Inferior parietal cortex (tissue), 1 donor: ENCODE data around the gene ARIH2.
"Not testable (repeated sequence)": the region's sequence is repeated elsewhere in the genome, so short reads cannot be mapped to it uniquely, and the experiment has no call there.

Experiments
- DNase-seq: peaks from one replicate; pipeline ENCODE4 v3.0.0-alpha.2; 2016; ENCODE audit errors: extremely low spot score

Gene ARIH2

DNA sequence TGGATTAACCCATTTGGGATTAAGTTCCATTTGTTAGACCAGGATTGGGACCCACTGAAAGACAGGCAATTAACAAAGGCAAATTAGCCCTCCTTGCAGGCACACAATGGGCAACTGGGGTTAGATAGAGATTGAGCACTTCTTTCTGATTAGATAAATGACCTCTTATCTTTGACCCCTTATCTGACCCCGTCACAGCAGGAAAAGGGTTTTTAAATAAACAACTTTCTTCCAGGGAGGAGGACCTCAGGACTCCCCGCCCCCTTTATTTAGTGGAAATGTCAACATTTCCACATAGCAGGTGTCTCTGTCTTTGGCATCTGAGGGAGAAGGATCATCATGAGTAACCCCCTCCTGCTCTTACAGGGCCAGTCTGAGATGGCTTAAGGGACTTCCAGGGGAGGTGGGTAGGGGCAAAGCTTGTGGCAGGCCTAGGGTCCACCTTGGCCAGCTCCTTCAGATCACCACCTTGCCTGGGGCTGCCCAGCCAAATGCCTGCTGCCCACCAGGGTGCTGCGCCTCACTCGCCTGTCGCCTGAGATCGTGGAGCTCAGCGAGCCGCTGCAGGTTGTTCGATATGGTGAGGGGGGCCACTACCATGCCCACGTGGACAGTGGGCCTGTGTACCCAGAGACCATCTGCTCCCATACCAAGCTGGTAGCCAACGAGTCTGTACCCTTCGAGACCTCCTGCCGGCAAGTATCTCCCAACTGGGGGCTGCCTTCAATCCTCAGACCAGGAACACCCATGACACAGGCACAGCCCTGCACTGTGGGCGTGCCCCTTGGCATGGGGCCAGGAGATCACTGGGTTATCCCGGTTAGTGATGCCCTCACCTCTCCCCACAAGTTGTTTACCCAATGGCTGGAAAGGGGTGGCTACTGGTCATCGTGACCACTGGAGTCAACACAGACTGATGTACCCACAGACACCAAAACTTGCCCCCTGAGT lies 86.0 kb downstream of the ARIH2 start:
- no peak for DNase-seq

DNA sequence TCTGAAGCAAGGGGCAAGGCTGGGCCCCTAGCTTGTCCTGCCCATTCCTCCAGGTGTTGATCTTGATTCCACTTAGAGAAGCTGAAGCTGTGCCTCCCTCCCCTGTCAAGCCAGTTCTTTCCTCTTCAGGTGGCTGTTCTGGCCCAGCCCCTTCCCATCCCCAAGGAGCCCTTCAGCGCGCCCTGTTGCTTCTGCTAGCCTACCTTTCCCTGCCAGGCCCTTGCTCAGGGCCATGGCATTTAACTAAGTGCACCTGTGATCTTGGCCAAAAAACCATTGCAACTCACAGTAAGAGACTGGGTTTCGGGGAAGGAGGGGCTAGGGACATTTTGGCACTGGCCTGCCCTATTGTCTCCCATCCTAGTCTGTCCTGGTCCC lies 86.7 kb downstream of the ARIH2 start:
- no peak for DNase-seq

DNA sequence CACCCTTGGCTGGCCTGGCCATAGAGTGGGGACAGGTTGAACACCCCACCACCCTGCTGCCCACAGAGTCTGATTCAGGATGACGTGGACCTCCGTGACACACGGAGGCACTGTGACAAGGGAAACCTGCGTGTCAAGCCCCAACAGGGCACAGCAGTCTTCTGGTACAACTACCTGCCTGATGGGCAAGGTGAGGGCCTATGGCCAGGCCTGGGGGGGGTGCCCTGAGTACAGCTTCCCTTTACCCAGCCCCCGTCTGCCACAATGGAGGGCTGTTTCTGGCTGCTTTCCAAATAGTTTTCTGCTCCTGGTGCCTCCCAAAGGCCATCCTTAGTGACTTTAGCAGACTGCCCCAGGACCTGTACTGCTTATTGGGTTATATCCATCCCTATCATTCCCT lies 87.4 kb downstream of the ARIH2 start:
- no peak for DNase-seq

DNA sequence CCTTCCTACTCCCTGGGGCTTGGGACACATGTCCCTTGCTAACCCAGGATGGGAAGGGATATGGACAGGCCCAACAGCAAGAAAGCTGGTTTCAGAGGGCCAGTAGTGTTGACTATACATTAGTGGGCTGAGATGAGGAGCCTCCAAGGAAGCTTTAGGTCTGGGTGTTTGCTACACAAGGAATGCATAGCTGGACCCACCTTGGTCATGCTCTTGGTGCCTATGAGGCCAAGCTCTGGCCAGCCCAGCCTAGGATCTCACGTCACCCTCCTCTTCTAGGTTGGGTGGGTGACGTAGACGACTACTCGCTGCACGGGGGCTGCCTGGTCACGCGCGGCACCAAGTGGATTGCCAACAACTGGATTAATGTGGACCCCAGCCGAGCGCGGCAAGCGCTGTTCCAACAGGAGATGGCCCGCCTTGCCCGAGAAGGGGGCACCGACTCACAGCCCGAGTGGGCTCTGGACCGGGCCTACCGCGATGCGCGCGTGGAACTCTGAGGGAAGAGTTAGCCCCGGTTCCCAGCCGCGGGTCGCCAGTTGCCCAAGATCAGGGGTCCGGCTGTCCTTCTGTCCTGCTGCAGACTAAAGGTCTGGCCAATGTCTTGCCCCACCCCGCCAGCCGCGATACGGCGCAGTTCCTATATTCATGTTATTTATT lies 87.9 kb downstream of the ARIH2 start:
- no peak for DNase-seq

DNA sequence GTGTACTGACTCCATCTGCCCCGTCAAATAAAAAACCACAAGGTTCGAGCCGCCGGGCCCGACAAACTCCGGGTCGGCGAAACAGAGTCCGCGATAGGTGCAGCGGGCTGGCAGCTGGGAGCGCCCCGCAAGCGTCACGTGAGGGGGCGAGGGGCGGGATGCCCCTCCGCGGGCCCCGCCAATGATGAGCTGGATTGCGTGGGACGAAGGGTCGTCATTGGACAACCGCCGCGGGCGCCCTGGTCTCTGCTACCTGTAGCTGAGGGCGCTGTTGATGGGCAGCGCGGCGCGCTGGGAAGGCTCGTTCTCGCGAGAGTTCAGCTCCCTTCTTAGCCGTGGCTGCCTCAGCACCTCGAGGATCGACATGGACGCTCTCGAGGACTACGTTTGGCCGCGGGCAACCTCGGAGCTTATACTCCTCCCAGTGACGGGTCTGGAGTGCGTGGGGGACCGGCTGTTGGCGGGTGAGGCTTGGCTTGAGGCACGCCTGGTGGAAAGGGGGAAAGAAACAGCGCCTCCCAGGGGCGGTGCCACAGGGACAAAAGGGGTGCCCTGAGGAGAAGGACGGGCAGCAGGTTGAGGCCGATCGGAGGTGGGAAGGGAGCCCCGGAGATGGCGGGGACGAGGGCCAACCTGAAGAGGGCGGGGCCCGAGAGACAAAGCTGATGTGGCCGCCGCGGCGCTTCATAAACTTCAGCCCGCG lies 88.6 kb downstream of the ARIH2 start, which contains the start of gene WDR6:
WDR6 (plus strand) TSS at position 324 of the 703 bp plus-strand sequence; CDS start at position 365, 41 bp downstream.
- DNase-seq: peak; percentile 94

DNA sequence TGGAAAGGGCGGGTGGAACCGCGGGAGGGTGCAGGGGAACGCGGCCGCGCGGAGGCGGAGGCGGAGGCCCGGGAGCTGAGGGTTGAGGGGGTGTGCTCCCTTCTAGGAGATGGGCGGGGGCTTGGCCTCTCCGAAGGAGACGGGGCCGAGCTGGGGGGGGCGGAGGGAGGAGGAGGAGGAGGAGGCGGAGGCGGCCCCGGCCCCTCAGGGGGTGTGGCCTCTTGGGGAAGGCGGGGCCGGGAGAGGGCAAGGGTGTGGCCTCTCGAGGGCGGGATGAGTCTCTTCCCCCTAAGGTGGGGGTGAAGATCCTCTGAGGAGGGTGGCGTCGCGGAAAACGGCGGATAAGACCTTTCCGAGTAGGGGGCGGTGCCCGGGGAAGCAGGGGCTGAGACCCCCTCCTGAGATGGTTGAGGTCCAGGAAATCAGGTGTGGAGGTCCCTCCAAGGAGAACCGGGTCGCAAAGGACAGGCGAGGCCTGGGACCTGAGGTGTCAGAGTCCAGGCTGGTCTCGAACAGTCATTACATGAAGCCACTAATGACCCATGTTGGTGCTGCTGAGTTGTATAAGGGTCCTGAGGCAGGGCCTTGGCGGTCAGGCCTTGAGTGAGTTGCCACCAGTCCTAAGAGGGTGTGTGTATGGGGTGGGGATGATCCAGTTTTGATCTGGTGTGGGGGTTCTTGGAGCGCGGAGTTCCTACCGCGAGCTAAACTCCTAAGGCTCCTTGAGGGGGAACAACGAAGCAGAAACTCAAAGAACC lies 89.3 kb downstream of the ARIH2 start:
- DNase-seq: peak; percentile 53

DNA sequence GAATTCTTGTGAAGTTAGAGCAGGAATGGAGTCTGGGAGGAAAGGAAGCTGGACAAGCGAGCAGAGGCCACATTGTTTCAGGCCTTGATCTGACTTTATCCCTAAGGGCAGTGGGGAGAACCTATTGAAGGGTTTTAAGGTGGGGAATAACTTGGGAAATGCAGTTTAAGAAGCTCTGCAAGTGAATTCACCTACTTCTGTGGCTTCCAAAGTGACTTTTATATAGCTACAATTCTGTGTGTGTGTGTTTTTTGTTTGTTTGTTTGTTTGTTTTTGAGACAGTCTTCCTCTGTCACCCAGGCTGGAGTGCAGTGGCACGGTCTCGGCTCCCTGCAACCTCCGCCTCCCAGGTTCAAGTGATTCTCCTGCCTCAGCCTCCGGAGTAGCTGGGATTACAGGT lies 90.0 kb downstream of the ARIH2 start:
- not testable (repeated sequence) for DNase-seq

DNA sequence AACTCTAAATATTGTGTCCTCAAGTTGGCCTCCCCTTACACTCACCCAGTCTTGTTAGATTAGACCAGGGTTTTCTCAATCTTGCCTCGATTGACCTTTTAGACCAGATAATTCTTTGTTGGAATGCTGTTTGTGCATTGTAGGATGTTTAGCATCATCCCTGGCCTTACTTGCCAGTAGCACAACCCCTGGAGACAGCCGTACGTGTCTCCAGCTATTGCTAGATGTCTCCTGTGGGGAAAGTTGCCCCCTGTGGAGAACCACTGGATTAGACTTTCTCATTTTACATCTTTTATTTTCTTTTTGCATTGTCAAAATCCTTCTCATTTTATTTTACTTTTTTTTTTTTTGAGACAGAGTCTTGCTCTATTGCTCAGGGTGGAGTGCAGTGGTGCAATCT lies 90.8 kb downstream of the ARIH2 start:
- DNase-seq: no peak

DNA sequence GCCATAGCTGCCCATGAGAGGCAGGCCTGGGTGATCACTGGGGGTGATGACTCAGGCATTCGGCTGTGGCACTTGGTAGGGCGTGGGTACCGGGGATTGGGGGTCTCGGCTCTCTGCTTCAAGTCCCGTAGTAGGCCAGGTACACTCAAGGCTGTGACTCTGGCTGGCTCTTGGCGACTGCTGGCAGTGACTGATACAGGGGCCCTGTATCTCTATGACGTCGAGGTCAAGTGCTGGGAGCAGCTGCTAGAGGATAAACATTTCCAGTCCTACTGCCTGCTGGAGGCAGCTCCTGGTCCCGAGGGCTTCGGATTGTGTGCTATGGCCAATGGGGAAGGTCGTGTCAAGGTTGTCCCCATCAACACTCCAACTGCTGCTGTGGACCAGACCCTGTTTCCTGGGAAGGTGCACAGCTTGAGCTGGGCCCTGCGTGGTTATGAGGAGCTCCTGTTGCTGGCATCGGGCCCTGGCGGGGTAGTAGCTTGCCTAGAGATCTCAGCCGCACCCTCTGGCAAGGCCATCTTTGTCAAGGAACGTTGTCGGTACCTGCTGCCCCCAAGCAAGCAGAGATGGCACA lies 93.9 kb downstream of the ARIH2 start:
- no peak for DNase-seq

DNA sequence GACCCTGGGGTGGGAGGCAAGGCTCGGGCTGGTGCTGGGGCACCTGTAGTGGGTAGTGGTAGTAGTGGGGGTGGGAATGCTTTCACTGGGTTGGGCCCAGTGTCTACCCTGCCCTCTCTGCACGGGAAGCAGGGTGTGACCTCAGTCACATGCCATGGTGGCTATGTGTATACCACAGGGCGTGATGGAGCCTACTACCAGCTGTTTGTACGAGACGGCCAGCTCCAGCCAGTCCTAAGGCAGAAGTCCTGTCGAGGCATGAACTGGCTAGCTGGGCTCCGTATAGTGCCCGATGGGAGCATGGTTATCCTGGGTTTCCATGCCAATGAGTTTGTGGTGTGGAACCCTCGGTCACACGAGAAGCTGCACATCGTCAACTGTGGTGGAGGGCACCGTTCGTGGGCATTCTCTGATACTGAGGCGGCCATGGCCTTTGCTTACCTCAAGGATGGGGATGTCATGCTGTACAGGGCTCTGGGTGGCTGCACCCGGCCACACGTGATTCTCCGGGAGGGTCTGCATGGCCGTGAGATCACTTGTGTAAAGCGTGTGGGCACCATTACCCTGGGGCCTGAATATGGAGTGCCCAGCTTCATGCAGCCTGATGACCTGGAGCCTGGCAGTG lies 94.6 kb downstream of the ARIH2 start:
- DNase-seq: no peak

DNA sequence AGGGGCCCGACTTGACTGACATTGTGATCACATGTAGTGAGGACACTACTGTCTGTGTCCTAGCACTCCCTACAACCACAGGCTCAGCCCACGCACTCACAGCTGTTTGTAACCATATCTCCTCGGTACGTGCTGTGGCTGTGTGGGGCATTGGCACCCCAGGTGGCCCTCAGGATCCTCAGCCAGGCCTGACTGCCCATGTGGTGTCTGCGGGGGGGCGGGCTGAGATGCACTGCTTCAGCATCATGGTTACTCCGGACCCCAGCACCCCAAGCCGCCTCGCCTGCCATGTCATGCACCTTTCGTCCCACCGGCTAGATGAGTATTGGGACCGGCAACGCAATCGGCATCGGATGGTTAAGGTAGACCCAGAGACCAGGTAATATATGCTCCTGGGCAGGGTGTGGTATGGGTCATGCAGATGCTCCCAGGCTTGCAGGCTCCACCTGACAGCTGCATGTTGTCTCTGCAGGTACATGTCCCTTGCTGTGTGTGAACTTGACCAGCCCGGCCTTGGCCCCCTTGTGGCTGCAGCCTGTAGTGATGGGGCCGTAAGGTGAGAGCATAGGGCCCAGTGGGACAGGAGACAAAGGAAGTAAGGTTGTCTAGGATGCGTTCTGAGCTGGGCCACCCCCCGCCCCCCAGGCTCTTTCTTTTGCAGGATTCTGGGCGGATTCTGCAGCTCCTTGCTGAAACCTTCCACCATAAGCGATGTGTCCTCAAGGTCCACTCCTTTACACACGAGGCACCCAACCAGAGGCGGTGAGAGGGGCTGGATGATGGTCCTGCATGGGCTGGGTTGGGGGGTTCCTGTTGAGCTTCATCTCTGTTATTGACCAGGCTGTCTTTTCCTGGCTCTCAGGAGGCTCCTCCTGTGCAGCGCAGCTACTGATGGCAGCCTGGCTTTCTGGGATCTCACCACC lies 95.4 kb downstream of the ARIH2 start:
- DNase-seq: no peak

DNA sequence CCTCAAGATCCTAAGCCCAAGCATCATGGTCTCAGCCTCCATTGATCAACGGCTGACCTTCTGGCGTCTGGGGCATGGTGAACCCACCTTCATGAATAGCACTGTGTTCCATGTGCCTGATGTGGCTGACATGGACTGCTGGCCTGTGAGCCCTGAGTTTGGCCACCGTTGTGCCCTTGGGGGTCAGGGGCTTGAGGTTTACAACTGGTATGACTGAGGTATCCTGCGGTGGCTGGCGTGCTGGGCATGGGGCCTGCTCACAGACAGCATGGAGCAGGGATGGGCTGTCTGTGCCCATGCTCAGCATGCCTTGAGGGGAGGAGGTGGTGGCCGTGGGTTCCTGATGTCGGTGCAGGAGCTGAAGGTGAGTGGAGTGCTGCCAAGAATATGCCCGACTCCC lies 96.4 kb downstream of the ARIH2 start:
- no peak for DNase-seq

DNA sequence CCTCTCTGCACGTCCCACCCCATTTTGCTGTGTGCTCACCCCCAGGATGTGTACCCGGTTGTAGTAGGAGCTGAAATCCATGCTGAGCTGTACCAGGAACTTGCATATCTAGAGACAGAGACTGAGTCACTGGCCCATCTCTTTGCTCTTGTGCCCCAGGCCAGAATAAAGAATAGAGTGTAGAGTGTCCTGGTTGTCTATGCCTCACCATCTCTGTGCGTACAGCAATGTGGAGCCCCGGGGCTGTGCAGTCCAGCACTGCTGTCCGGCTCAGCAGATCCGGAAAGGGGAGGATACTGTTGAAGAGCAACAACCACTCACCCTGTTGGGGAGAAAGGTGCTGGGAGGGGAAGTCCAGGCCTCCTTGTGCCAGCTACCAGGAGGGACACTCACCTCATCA lies 97.1 kb downstream of the ARIH2 start:
- no peak for DNase-seq

DNA sequence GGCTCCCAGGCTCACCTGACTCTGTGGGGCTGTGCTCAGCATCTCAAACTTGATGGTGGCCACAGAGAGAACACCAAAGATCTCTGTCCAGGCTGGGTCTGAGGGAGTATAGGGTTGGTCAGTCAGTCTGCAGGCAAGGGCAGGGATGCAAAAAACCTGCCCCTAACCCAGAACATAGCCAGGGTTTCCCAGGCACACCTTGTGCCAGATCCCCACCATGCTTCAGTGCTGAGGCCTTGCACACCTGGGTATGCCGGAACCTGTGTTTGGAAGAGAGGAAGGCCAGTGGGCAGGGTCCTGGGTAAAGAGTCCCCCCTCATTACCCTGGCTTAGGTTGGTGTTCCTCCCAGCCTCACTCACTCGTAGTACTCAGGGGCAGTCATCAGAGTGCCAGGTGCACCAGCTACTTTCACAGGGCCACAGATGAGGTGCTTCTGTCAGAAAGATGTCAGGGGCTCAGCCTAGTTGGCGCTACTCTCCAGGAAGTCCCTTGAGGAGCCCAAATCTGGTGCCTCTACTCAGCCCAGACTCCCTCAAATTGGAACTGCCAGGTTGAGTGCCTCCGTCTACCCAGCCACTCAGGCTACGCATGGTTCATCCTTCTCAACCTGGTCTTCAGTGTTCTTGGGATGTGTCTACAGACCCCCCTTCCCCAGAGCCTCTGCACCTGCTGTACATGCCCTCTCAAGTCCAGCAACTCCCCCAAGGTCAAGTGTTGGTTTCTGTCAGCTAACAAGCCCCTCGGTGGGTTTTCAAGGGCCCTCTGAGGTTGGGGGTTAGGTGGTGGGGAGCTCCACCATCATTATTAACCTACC lies 98.0 kb downstream of the ARIH2 start:
- no peak for DNase-seq

DNA sequence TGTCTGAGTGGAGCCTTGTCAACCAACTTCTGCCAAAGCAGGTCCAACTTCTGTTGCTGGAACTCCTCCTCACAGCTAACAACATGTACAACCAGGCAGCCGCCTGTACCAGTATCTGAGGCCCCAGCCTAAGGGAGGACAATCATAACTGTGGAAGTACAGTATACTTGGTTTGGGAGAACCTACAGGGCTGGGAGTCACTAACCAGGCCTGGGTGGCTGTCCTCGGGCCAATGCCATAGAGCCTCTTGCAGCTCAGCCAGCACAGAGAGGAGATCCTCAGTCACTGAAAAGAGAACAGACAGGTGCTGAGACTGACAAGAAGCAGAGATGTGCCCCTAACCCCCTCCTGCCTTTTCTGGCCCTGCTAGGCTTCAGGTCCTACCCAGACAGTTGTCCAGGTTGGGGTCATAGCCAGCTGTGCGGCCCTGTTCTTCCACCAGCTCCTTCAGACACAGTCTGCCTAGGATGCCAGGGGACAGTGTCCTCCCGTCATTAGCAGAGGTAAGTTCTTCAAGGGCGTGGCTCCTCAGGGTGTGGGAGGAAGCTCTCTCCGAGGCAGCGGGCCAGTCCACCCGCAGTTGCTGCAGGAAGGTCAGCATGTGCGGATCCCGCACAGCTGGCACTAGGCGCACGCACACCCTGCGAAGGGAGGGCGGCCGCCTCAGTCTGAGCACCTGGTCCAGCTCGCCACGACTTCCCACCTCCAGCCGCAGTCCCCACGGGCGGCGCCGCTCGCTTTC lies 98.8 kb downstream of the ARIH2 start:
- no peak for DNase-seq

DNA sequence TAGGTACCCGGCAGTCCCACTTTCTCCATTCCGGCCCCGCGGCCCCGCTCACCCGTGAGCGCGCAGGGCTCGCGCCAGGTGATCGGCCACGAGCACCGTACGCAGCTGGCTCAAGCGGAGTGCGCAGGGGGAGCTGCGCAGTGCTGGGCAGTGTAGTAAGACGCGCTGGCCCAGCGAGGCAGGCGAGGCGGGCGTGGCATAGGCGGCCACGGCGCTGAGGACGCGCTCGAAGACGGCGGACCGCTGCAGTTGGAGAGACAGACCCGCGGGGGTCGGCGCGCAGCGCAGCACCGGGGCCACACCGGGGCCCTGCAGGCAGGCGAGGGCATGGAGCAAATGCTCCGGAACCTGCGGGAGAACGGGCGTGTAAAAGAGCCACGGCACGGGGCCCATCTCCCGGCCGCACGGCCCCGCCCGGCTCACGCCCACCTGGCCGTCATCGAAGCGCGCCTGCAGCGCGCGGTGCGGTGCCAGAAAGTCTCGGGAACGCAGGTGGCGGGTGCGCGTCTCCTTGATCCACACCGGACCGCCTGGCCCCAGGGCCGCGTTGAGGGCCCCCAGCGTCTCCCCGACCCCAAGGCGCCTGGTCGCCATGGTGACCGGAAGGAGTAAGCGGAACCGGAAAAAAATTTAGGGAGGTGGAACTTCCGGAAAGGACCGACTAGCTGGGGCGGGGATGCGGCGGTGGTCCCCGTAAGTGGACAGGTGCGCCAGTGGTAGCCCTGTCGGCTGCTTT lies 99.5 kb downstream of the ARIH2 start, which contains the start of gene DALRD3:
DALRD3 (minus strand) TSS at position 610 of the 736 bp plus-strand sequence; CDS start at position 594, 16 bp downstream.
- peak; percentile 89 for DNase-seq

DNA sequence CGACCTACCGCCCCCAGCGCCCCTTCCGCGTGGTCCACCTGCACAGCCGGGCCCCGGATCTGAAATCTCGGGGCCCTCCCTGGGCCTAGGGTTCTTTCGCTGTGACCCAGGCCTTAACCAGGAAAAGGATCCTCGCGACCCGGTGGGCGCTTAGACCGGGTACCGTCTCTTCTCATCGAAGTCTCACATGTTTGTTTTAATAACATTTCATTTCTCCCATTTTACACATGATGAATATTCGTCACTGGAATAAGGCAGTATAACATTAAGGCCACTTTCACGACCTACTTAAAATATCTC lies 100.0 kb downstream of the ARIH2 start:
- DNase-seq: no peak

DNA sequence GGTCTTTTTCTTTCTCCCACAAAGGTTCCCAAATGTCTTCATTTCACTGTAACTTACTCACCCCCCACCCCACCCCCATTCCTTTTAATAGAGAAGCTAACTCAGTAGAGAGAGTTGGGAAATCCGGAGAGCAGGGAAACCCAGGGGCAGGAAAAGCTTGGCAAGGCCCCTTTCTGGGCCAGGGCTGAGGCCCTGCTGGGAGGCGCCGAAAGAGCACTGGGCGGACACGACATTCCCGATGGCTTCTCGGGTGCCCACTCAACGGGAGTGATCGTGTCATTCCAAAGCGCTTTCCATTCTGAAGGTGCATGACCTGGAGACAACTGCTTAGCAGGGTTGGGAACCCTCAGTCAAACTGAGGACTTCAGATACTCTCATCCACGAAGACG lies 101.3 kb downstream of the ARIH2 start:
- DNase-seq: no peak
